ENCODE results near the gene PRKCA.

GRCh38 chr17:66369830-66370229, 67.4 kb downstream of the PRKCA start:
- TF ChIP-seq ZBTB2 (CRISPR knock-in tag; IDR thresholded peaks at IDR 0.05; ENCODE audit: low read depth) = no peak
- TF ChIP-seq POLR2A (IDR thresholded peaks at IDR 0.05; ENCODE audit: insufficient read depth in 1 of 2, low read depth in 2 of 2, low read length in 2 of 2) = no peak
- no peak for TF ChIP-seq POLR2AphosphoS5 (IDR thresholded peaks at IDR 0.05; ENCODE audit: low read depth, low read length)
- no peak for TF ChIP-seq ZNF629 (CRISPR knock-in tag; conservative IDR thresholded peaks at IDR 0.05)
- no peak for TF ChIP-seq FOXK2 (IDR thresholded peaks at IDR 0.05)
- no peak for TF ChIP-seq CTCF (CRISPR knock-in tag; IDR thresholded peaks at IDR 0.05)

Data from HepG2 (cell line).